GM23338 (cell line): ENCODE measurements around the gene FLOT1. TPM values are rescaled to one million over a fixed set of nuclear protein-coding genes. Genes with fewer than 3 reads are reported as not detected.

Experiments used
- ATAC-seq: fragments of 200-7000 bp; cut with Tn5 transposase; 3 replicates; pipeline ENCODE4 v1.9.1; 2020
- DNase-seq: peaks from one replicate; pipeline ENCODE4 v3.0.0-alpha.2; 2015; ENCODE audit warnings: low spot score
- H2AFZ ChIP-seq: fragments of 200-600 bp; sonication (generic); 2 replicates; pipeline ENCODE4 v1.8.0; 2016; ENCODE audit warnings: antibody characterized with exemption, mild to moderate bottlenecking, moderate library complexity
- H3F3A ChIP-seq: fragments of 200-600 bp; sonication (generic); replicated peaks from 2 replicates; pipeline ENCODE4 v1.8.0; 2017; ENCODE audit warnings: antibody characterized with exemption, mixed run types, low read depth
- H3K27ac ChIP-seq: fragments of 200-600 bp; sonication (generic); 2 replicates; pipeline ENCODE4 v1.6.1; 2016; ENCODE audit warnings: low read depth
- H3K27me3 ChIP-seq: fragments of 200-600 bp; sonication (generic); 2 replicates; pipeline ENCODE4 v1.8.0; 2016; ENCODE audit warnings: mild to moderate bottlenecking, mixed run types, moderate library complexity; ENCODE audit not compliant: insufficient read depth
- H3K36me3 ChIP-seq: fragments of 200-600 bp; sonication (generic); 2 replicates; pipeline ENCODE4 v1.8.0; 2016; ENCODE audit warnings: mild to moderate bottlenecking; ENCODE audit not compliant: insufficient read depth
- H3K4me1 ChIP-seq: fragments of 200-600 bp; sonication (generic); 2 replicates; pipeline ENCODE4 v1.8.0; 2016; ENCODE audit warnings: mild to moderate bottlenecking, moderate library complexity; ENCODE audit not compliant: insufficient read depth
- H3K4me2 ChIP-seq: fragments of 200-600 bp; sonication (generic); 2 replicates; pipeline ENCODE4 v1.7.1; 2017; ENCODE audit warnings: mixed run types
- H3K4me3 ChIP-seq: fragments of 200-600 bp; sonication (generic); 2 replicates; pipeline ENCODE4 v1.6.1; 2016; ENCODE audit warnings: mixed run types
- H3K79me2 ChIP-seq: fragments of 200-600 bp; sonication (generic); replicated peaks from 2 replicates; pipeline ENCODE4 v1.8.0; 2017; ENCODE audit warnings: mild to moderate bottlenecking; ENCODE audit not compliant: insufficient read depth
- H3K9me2 ChIP-seq: fragments of 200-600 bp; sonication (generic); 2 replicates; pipeline ENCODE4 v1.8.0; 2017; ENCODE audit not compliant: insufficient read depth
- H4K20me1 ChIP-seq: fragments of 200-600 bp; sonication (generic); replicated peaks from 2 replicates; pipeline ENCODE4 v1.8.0; 2017; ENCODE audit warnings: mild to moderate bottlenecking; ENCODE audit not compliant: insufficient read depth
- H3K27ac Mint-ChIP-seq: 2 replicates; pipeline ENCODE4 v1.8.0; 2020; ENCODE audit warnings: inconsistent platforms, mild to moderate bottlenecking, moderate library complexity, mixed read lengths
- H3K27me3 Mint-ChIP-seq: 3 replicates; pipeline ENCODE4 v1.8.0; 2022; ENCODE audit warnings: low read depth, mild to moderate bottlenecking, moderate library complexity, mixed read lengths, inconsistent platforms; ENCODE audit not compliant: insufficient read depth, poor library complexity
- H3K36me3 Mint-ChIP-seq: 3 replicates; pipeline ENCODE4 v1.8.0; 2021; ENCODE audit warnings: low read depth, mild to moderate bottlenecking, inconsistent platforms, moderate library complexity, mixed read lengths
- H3K4me1 Mint-ChIP-seq: 3 replicates; pipeline ENCODE4 v1.8.0; 2020; ENCODE audit warnings: mild to moderate bottlenecking, inconsistent platforms, mixed read lengths
- H3K4me3 Mint-ChIP-seq: 3 replicates; pipeline ENCODE4 v1.8.0; 2021; ENCODE audit warnings: moderate library complexity, mild to moderate bottlenecking, inconsistent platforms, mixed read lengths
- H3K9me3 Mint-ChIP-seq: 3 replicates; pipeline ENCODE4 v1.8.0; 2020; ENCODE audit warnings: moderate library complexity, mild to moderate bottlenecking, inconsistent platforms, mixed read lengths
- CREB1 ChIP-seq: fragments of 250-450 bp; sonication (Bioruptor Pico); IDR thresholded peaks from 2 replicates; pipeline ENCODE4 v1.5.0; 2020; ENCODE audit warnings: low read depth, mild to moderate bottlenecking, moderate library complexity
- ZNF462 ChIP-seq: fragments of 250-450 bp; sonication (Bioruptor Pico); IDR thresholded peaks from 2 replicates; pipeline ENCODE4 v1.5.0; 2020; ENCODE audit warnings: mild to moderate bottlenecking, moderate library complexity
- polyA plus RNA-seq: library from polyadenylated mRNA; unstranded; fragments of >200 nt; fragmentation: Nextera tagmentation; extraction: Ambion mirVana; gene quantifications from 2 replicates; pipeline ENCODE4 v1.2.1, GENCODE V29; 2016
- total RNA-seq: library from RNA; depleted of rRNA; stranded (reverse); fragments of >200 nt; shearing (Covaris generic); gene quantifications from 2 replicates; pipeline ENCODE4 v1.2.3, GENCODE V29; 2014
- TF ChIP-seq, protein P1 (sequence below): IDR thresholded peaks from one replicate; pipeline ENCODE4 v1.6.1; 2018; ENCODE audit warnings: antibody characterized with exemption; ENCODE audit not compliant: unreplicated experiment

FLOT1 gene
- total and polyA plus RNA-seq, 2 experiments from 2014 or later, result 72.2 to 94.5 TPM

DNA sequence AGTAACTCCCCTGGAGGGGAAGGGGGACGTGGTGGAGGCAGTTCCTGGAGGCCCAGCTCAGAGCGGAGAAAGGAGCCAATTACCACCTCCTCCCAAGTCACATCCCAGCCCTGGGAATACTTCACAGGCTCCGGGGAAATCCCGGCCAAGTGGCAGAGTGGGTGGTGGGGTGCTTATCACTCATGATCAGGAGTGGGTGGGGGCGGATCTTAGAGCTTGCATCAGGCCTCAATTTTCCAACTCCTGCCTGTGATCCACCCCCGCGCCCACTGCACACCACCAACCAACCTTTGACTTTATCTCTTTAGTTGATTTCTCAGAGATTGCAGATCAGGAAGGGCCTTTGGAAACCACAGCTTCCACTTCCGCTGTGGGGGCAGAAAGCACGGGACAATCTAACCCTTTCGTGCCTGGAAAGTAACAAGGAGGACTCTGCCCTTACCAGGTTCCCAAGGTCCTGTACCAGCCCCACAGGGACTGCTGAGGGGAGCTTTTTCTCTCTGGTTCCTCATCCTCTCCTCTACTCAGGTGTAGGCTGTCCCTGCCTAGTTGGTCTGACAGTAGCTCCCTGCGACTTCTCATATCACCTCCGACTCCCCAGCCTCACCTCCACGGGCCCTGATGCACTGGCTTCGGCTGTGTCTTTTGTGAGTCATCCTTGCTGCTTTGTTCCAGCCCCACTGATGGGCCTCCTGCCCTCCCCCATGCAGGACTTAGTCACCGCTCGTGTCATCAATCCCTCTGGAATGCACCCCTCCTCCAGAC lies 26.8 kb upstream of the FLOT1 start:
- peak overlapping the region; percentile 46 for H3K4me2 ChIP-seq
- TF ChIP-seq ZNF462 (CRISPR knock-in tag), result 0 out of 2 replicates have a peak, but pooled peaks have one; percentile 23
- peak; percentile 77 for TF ChIP-seq CREB1 (CRISPR knock-in tag)
- TF ChIP-seq, protein P1, sequence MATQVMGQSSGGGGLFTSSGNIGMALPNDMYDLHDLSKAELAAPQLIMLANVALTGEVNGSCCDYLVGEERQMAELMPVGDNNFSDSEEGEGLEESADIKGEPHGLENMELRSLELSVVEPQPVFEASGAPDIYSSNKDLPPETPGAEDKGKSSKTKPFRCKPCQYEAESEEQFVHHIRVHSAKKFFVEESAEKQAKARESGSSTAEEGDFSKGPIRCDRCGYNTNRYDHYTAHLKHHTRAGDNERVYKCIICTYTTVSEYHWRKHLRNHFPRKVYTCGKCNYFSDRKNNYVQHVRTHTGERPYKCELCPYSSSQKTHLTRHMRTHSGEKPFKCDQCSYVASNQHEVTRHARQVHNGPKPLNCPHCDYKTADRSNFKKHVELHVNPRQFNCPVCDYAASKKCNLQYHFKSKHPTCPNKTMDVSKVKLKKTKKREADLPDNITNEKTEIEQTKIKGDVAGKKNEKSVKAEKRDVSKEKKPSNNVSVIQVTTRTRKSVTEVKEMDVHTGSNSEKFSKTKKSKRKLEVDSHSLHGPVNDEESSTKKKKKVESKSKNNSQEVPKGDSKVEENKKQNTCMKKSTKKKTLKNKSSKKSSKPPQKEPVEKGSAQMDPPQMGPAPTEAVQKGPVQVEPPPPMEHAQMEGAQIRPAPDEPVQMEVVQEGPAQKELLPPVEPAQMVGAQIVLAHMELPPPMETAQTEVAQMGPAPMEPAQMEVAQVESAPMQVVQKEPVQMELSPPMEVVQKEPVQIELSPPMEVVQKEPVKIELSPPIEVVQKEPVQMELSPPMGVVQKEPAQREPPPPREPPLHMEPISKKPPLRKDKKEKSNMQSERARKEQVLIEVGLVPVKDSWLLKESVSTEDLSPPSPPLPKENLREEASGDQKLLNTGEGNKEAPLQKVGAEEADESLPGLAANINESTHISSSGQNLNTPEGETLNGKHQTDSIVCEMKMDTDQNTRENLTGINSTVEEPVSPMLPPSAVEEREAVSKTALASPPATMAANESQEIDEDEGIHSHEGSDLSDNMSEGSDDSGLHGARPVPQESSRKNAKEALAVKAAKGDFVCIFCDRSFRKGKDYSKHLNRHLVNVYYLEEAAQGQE, result no peak
- Mint-ChIP-seq H3K4me1 (peaks cover 52% of the 10 kb centered on the region), H3K9me3 (no peaks in the 10 kb centered on the region; the same call in 2 of the 3 replicates), H3K4me3 (peak overlapping the region; percentile 43; the same call in 2 of the 3 replicates), H3K36me3 (no peaks in the 10 kb centered on the region), H3K27ac (peak overlapping the region; percentile 94), H3K27me3 (peaks cover 13% of the 10 kb centered on the region)
- peak overlapping the region; percentile 95 for H2AFZ ChIP-seq
- DNase-seq, result peak; percentile 66
- peak; percentile 81 for ATAC-seq
- peaks cover 29% of the 10 kb centered on the region for H3K4me1 ChIP-seq
- H3K79me2 ChIP-seq, result no peaks in the 10 kb centered on the region
- H3F3A ChIP-seq, result no peaks in the 10 kb centered on the region
- H4K20me1 ChIP-seq, result no peaks in the 10 kb centered on the region
- H3K4me3 ChIP-seq, result no peak overlapping the region
- no peak overlapping the region for H3K27ac ChIP-seq
- no peaks in the 10 kb centered on the region for H3K9me2 ChIP-seq
- H3K27me3 ChIP-seq, result no peaks in the 10 kb centered on the region
- H3K36me3 ChIP-seq, result no peaks in the 10 kb centered on the region
